ENCODE data around the gene IFNAR2.

DNA sequence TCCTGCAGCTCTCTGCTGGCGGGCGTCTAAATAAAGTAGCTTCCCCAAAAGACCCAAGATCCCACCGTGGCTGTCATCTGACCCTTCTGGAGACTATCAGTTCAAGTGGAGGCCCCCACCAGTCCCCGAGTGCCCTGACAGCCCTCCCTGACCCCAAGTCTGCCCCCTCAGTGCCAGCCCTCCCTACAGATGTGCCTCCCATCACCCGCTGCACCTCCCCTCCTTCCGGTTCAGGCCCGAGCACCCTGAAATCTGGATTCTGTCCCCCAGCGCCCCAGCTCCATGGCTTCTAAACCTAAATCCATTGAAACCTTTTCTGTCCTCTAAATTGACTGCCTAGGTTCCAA lies 37.0 kb downstream of the IFNAR2 start:
- TF ChIP-seq, protein P1, sequence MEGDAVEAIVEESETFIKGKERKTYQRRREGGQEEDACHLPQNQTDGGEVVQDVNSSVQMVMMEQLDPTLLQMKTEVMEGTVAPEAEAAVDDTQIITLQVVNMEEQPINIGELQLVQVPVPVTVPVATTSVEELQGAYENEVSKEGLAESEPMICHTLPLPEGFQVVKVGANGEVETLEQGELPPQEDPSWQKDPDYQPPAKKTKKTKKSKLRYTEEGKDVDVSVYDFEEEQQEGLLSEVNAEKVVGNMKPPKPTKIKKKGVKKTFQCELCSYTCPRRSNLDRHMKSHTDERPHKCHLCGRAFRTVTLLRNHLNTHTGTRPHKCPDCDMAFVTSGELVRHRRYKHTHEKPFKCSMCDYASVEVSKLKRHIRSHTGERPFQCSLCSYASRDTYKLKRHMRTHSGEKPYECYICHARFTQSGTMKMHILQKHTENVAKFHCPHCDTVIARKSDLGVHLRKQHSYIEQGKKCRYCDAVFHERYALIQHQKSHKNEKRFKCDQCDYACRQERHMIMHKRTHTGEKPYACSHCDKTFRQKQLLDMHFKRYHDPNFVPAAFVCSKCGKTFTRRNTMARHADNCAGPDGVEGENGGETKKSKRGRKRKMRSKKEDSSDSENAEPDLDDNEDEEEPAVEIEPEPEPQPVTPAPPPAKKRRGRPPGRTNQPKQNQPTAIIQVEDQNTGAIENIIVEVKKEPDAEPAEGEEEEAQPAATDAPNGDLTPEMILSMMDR (IDR thresholded peaks at IDR 0.05; ENCODE audit: borderline replicate concordance, extremely low read depth, low read length, poor library complexity, severe bottlenecking) = no peak
- TF ChIP-seq EZH2 (IDR thresholded peaks at IDR 0.05; ENCODE audit: borderline replicate concordance, low read depth, low read length, severe bottlenecking) = no peak

Measured in DND-41 (cell line).